Prostate gland (tissue), 2 donors: Measurements from ENCODE around the gene RPP38.

Experiments used
- CTCF ChIP-seq, 4 experiments: fragments of 200-600 bp in 2 of 4; fragments of 450-650 bp in 2 of 4; sonication (generic) in 2 of 4; IDR thresholded peaks; 1 replicate in 3 of 4; 2 replicates in 1 of 4; pipeline ENCODE4 v1.5.1; 2016 to 2019; ENCODE audit warnings: antibody characterized with exemption in 4 of 4, mild to moderate bottlenecking in 2 of 4, moderate library complexity in 2 of 4
- POLR2A ChIP-seq: fragments of 450-650 bp; IDR thresholded peaks from one replicate; pipeline ENCODE4 v1.6.1; 2016; ENCODE audit warnings: antibody characterized with exemption, mild to moderate bottlenecking
- POLR2AphosphoS5 ChIP-seq: sonication (generic); formaldehyde crosslinking; IDR thresholded peaks from one replicate; pipeline ENCODE4 v1.6.1; 2017; ENCODE audit warnings: antibody characterized with exemption

- TF ChIP-seq CTCF (IDR thresholded peaks at IDR 0.05) (no peak), POLR2A (no peak), POLR2AphosphoS5 (no peak)
These were observed 39.8 kb downstream of the RPP38 start for GRCh38 chr10:15137036-15137359.
